Cardiac muscle cell (in vitro differentiated cells and primary cell): ENCODE measurements around the gene CCDC92B. TPM values are rescaled to one million over a fixed set of nuclear protein-coding genes. Genes with fewer than 3 reads are reported as not detected.
A peak's percentile ranks its signal among the peaks of the same experiment; 100 is the strongest.

Experiments used
- DNase-seq, 2 donors: peaks; one replicate each; pipeline versions ENCODE4 v3.0.0 to v3.0.0-alpha.2; 2010 to 2017; ENCODE audit warnings: low read depth in 1 of 2, low spot score in 1 of 2
- H3K27ac ChIP-seq: fragments of 200-600 bp; sonication (generic); 2 replicates; pipeline ENCODE4 v1.5.1; 2016
- H3K27me3 ChIP-seq: fragments of 200-600 bp; sonication (generic); 2 replicates; pipeline ENCODE4 v1.6.0; 2016; ENCODE audit warnings: control low read depth
- H3K36me3 ChIP-seq: fragments of 200-600 bp; sonication (generic); 2 replicates; pipeline ENCODE4 v1.5.1; 2016; ENCODE audit warnings: control low read depth
- H3K4me1 ChIP-seq: fragments of 200-600 bp; sonication (generic); 2 replicates; pipeline ENCODE4 v1.8.1; 2017; ENCODE audit warnings: low read depth, mild to moderate bottlenecking, mixed run types
- H3K4me3 ChIP-seq: fragments of 200-600 bp; sonication (generic); 2 replicates; pipeline ENCODE4 v1.5.1; 2016; ENCODE audit warnings: mild to moderate bottlenecking
- H3K9me3 ChIP-seq: fragments of 200-600 bp; sonication (generic); 2 replicates; pipeline ENCODE4 v1.5.1; 2017; ENCODE audit warnings: low read depth, mild to moderate bottlenecking, control low read depth
- polyA plus RNA-seq: library from polyadenylated mRNA; unstranded; fragments of >200 nt; fragmentation: Nextera tagmentation; extraction: Ambion mirVana; gene quantifications from 2 replicates; pipeline ENCODE4 v1.2.1, GENCODE V29; 2016
- total RNA-seq: library from RNA; depleted of rRNA; stranded (reverse); fragments of >200 nt; gene quantifications from 2 replicates; pipeline ENCODE4 v1.2.3, GENCODE V29; 2016
- TF ChIP-seq, protein P1 (sequence below): IDR thresholded peaks from 2 replicates; pipeline ENCODE4 v1.5.1; 2012; ENCODE audit warnings: low read depth, mild to moderate bottlenecking, low read length

The CCDC92B gene
- total and polyA plus RNA-seq, 2 experiments from 2014 or later = 0.33 to 0.35 TPM

DNA sequence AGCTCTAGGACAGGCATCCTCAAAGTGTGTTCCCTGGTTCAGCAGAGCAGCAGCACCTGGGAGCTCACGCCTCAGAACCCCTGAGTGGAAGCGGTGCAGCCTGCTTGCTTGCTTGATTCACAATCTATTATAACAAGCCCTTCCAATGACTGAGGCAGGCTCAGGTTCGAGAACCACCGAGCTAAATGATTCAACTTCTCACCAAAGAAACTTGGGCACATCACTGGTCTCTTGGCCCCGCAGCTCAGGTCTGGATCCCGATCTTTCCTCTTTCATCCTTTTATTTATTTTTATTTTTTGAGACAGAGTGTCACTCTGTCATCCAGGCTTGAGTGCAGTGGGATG lies 62.4 kb downstream of the CCDC92B start:
- Histone ChIP-seq H3K9me3 (no peaks in the 10 kb centered on the region), H3K27ac (peak overlapping the region; percentile 64), H3K36me3 (peaks cover 25% of the 10 kb centered on the region), H3K27me3 (no peaks in the 10 kb centered on the region), H3K4me3 (no peak overlapping the region), H3K4me1 (peaks cover 4% of the 10 kb centered on the region)
- TF ChIP-seq, protein P1, sequence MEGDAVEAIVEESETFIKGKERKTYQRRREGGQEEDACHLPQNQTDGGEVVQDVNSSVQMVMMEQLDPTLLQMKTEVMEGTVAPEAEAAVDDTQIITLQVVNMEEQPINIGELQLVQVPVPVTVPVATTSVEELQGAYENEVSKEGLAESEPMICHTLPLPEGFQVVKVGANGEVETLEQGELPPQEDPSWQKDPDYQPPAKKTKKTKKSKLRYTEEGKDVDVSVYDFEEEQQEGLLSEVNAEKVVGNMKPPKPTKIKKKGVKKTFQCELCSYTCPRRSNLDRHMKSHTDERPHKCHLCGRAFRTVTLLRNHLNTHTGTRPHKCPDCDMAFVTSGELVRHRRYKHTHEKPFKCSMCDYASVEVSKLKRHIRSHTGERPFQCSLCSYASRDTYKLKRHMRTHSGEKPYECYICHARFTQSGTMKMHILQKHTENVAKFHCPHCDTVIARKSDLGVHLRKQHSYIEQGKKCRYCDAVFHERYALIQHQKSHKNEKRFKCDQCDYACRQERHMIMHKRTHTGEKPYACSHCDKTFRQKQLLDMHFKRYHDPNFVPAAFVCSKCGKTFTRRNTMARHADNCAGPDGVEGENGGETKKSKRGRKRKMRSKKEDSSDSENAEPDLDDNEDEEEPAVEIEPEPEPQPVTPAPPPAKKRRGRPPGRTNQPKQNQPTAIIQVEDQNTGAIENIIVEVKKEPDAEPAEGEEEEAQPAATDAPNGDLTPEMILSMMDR = no peak
- no peak for DNase-seq

DNA sequence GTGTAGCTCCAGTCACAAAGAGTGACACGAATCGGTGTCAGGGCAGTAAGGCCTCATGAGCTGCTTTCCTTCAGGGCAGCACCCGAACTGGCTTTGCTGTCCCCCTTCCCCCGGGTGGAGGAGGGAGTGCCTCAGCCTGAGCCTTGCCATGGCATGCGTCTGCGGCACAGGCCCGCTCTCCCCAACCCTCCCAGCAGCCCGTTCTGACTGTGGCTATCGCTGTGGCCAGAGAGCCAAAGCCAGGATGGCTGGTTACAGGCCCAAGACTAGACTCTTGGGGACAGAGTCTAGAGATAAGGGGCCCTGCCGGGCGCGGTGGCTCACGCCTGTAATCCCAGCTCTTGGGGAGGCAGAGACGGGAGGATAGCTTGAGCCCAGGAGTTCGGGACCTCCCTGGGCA lies 63.8 kb downstream of the CCDC92B start:
- no peak overlapping the region for H3K4me3 ChIP-seq
- DNase-seq = no peak

DNA sequence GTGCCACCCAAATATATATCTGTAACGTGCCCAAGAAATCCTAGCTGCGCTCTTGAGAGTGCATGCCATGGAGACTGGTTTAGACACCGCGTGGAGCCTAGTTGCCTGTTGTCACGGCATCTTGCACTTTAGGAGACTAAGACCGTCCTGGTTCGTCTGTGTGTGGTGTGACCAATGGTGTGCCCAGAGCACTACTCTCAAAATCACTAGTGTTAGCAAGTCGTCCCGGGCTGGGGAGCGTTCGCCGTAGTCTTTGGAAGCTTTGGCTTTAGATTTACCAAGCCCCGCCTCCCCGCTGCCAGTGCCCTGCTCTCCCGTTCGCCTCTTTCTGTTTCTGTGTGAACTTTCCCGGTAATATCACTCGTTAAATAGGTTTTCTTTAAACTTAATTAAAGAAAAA lies 64.9 kb downstream of the CCDC92B start:
- no peak for DNase-seq
- peaks cover 43% of the 10 kb centered on the region for H3K36me3 ChIP-seq
- TF ChIP-seq, protein P1 = no peak
- H3K9me3 ChIP-seq = no peaks in the 10 kb centered on the region
- no peak overlapping the region for H3K4me3 ChIP-seq
- H3K27me3 ChIP-seq = no peaks in the 10 kb centered on the region
- peak overlapping the region; percentile 66 for H3K27ac ChIP-seq
- H3K4me1 ChIP-seq = peaks cover 2% of the 10 kb centered on the region

More for the DNA sequence above, 63.8 kb downstream of the CCDC92B start:
- TF ChIP-seq, protein P1 = no peak
- peaks cover 33% of the 10 kb centered on the region for H3K36me3 ChIP-seq
- peak overlapping the region; percentile 66 for H3K27ac ChIP-seq
- peaks cover 4% of the 10 kb centered on the region for H3K4me1 ChIP-seq
- no peaks in the 10 kb centered on the region for H3K9me3 ChIP-seq
- no peaks in the 10 kb centered on the region for H3K27me3 ChIP-seq

DNA sequence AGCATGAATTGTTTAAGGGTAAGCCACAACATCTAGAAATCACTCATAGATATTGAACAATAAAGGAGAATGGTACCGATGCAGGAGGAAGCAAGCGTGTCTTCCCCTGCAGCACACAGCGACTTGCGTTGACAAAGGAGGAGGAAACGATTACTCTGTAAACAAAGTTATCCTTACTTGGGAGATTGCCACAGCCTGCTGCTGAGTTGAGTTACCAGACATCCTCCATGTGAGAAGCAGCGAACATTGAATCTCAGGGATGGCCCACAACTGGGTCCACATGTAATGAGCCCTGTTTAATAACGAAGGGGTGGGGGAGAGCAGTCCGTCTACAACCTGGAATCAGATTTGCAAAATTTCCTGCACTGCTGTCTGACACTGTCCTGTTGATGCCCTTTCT lies 65.5 kb downstream of the CCDC92B start:
- no peak for DNase-seq
- Histone ChIP-seq H3K4me1 (no peaks in the 10 kb centered on the region), H3K9me3 (no peaks in the 10 kb centered on the region), H3K27me3 (no peaks in the 10 kb centered on the region), H3K4me3 (no peak overlapping the region), H3K27ac (no peak overlapping the region), H3K36me3 (peaks cover 44% of the 10 kb centered on the region)
- TF ChIP-seq, protein P1 = no peak

DNA sequence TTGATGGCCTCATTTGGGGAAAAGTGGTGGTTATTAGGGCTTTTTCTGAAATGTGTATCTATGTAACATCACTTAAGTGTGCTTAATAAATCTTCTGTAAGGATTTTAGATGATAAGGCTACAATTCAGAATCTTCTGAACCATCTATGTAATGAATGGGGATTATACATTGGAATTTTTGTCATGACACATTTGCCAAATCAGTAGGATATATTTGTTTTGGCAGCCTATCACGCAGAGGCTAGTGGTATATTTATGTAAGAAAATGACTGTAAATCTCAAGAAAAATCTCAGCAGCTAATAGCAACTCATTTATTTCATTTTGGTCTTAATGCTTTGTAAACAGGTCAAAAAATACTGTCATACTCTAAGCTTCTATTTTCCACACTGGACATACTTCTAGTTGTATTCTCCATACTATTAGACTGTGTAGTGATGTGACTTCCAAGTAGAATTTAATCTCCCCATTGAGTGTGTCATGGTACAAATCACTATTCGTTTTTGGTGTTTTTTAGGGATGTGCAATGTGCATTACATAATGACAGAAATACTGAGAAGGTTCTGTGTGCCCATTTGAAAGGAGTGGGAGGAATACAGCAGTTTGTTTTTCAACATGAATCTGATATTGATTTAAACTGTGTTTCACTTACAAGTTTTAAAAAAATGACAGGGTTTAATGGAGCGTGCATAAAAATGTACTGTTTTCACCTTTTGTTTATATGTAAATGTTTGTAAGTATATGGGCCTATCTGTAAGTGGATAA lies 67.1 kb downstream of the CCDC92B start:
- no peak for DNase-seq

More for the DNA sequence above, 67.1 kb downstream of the CCDC92B start:
- no peaks in the 10 kb centered on the region for H3K27me3 ChIP-seq
- H3K4me1 ChIP-seq = no peaks in the 10 kb centered on the region
- no peak overlapping the region for H3K4me3 ChIP-seq
- peak overlapping the region; percentile 9 for H3K27ac ChIP-seq
- H3K9me3 ChIP-seq = no peaks in the 10 kb centered on the region
- H3K36me3 ChIP-seq = peaks cover 50% of the 10 kb centered on the region
- TF ChIP-seq, protein P1 = no peak
